GM12878 (cell line): Measurements from ENCODE around the gene SUPT4H1.

ENCODE experiments used
- BCL11A ChIP-seq: IDR thresholded peaks from 2 replicates; pipeline ENCODE4 v1.6.1; 2011; ENCODE audit warnings: low read depth, low read length
- CTCF ChIP-seq, 3 experiments: IDR thresholded peaks in 2 of 3; conservative IDR thresholded peaks in 1 of 3; 2 replicates each; pipeline ENCODE4 v1.5.1; 2011; ENCODE audit warnings: low read depth in 3 of 3, low read length in 3 of 3, mild to moderate bottlenecking in 3 of 3, control low read depth in 2 of 3, moderate library complexity in 2 of 3, inconsistent platforms in 1 of 3, mixed read lengths in 1 of 3; ENCODE audit not compliant: control insufficient read depth in 2 of 3, insufficient read depth in 1 of 3; ENCODE audit errors: extremely low read depth in 1 of 3
- ESRRA ChIP-seq: IDR thresholded peaks from 2 replicates; pipeline ENCODE4 v1.6.1; 2012; ENCODE audit warnings: mild to moderate bottlenecking, low read length, improper control_type of control experiment
- EZH2 ChIP-seq: IDR thresholded peaks from 2 replicates; pipeline ENCODE4 v1.6.1; 2012; ENCODE audit warnings: low read depth, mild to moderate bottlenecking, control low read depth, inconsistent platforms, low read length, borderline replicate concordance; ENCODE audit not compliant: control insufficient read depth
- HDGF ChIP-seq: fragments of 450-650 bp; IDR thresholded peaks from 2 replicates; pipeline ENCODE4 v1.6.1; 2016; ENCODE audit warnings: antibody characterized with exemption
- IRF3 ChIP-seq: fragments of 450-650 bp; IDR thresholded peaks from 2 replicates; pipeline ENCODE4 v1.6.1; 2014; ENCODE audit warnings: mild to moderate bottlenecking
- JUND ChIP-seq: IDR thresholded peaks from 2 replicates; pipeline ENCODE4 v1.6.1; 2012; ENCODE audit warnings: low read depth, mild to moderate bottlenecking, low read length, improper control_type of control experiment, moderate library complexity
- PAX5 ChIP-seq: IDR thresholded peaks from 2 replicates; pipeline ENCODE4 v1.6.1; 2011; ENCODE audit warnings: low read depth, low read length, borderline replicate concordance
- POLR2A ChIP-seq: IDR thresholded peaks from 2 replicates; pipeline ENCODE4 v1.6.1; 2011; ENCODE audit warnings: low read depth, mild to moderate bottlenecking, low read length
- REST ChIP-seq: IDR thresholded peaks from 2 replicates; pipeline ENCODE4 v1.6.1; 2012; ENCODE audit warnings: mild to moderate bottlenecking, low read depth, low read length
- TAF1 ChIP-seq: IDR thresholded peaks from 2 replicates; pipeline ENCODE4 v1.6.1; 2011; ENCODE audit warnings: mild to moderate bottlenecking, low read depth, low read length, borderline replicate concordance
- ZZZ3 ChIP-seq: IDR thresholded peaks from 2 replicates; pipeline ENCODE4 v1.6.1; 2011; ENCODE audit warnings: low read depth; ENCODE audit not compliant: control insufficient read depth, insufficient read length

GRCh38 chr17:58356231-58356630, 4.2 kb upstream of the SUPT4H1 start:
- TF ChIP-seq REST (no peak), CTCF (IDR thresholded peaks at IDR 0.05 in 2 of 3, conservative IDR thresholded peaks at IDR 0.05 in 1 of 3; ENCODE audit: control insufficient read depth in 2 of 3, extremely low read depth in 1 of 3, insufficient read depth in 1 of 3, low read depth in 3 of 3, low read length in 3 of 3) (no peak), EZH2 (no peak), ESRRA (no peak), BCL11A (no peak), IRF3 (no peak), TAF1 (no peak), JUND (no peak), PAX5 (no peak), ZZZ3 (no peak), POLR2A (no peak), HDGF (no peak)
